Measurements from ENCODE around the gene CFB. TPM values are rescaled to one million over a fixed set of nuclear protein-coding genes. Genes with fewer than 3 reads are reported as not detected.

CFB gene
- total RNA-seq, 1 experiment from 2014 or later: 1.4 TPM

- no peaks in the 10 kb centered on the region for H3K9me3 Mint-ChIP-seq
- CTCF ChIA-PET: interaction anchor here (1.0 to 1.2 kb wide), 2 partner anchors 10 to 17 kb away, joined by 3 read pairs; partner anchors contain the start of genes NELFE and SKIC2
- TF ChIP-seq STAT6 (CRISPR knock-in tag; conservative IDR thresholded peaks at IDR 0.05; ENCODE audit: low read depth) (no peak), ZNF232 (CRISPR knock-in tag; IDR thresholded peaks at IDR 0.05) (no peak)
- POLR2A ChIA-PET: no interaction called here
- H3K4me3 Mint-ChIP-seq: no peak overlapping the region
- H3K27me3 Mint-ChIP-seq (ENCODE audit: low read depth): no peaks in the 10 kb centered on the region
- peaks cover 42% of the 10 kb centered on the region for H3K36me3 Mint-ChIP-seq
- no peak for DNase-seq (ENCODE audit: low spot score)
- peaks cover 12% of the 10 kb centered on the region for H3K4me1 Mint-ChIP-seq
- no peak overlapping the region for H3K27ac Mint-ChIP-seq
- ATAC-seq: no peak
Measured at GRCh38 chr6:31968791-31969711, 23.2 kb downstream of the CFB start.

- CTCF ChIA-PET: no interaction called here
- TF ChIP-seq TEAD4 (CRISPR knock-in tag; IDR thresholded peaks at IDR 0.05) (no peak), OVOL2 (CRISPR knock-in tag; IDR thresholded peaks at IDR 0.05; ENCODE audit: borderline replicate concordance) (no peak), ERG (CRISPR knock-in tag; IDR thresholded peaks at IDR 0.05) (no peak)
- POLR2A ChIA-PET: interaction anchor here (2.5 kb wide), 1 partner anchor 11 kb away, joined by 13 read pairs; the partner anchor contains the start of genes NELFE and SKIC2
- Mint-ChIP-seq H3K27ac (peak overlapping the region; percentile 36; the same call in 1 of the 2 replicates), H3K36me3 (peaks cover 42% of the 10 kb centered on the region), H3K27me3 (ENCODE audit: low read depth) (no peaks in the 10 kb centered on the region), H3K4me1 (peaks cover 12% of the 10 kb centered on the region), H3K9me3 (peaks cover 4% of the 10 kb centered on the region; the same call in 1 of the 2 replicates), H3K4me3 (peak overlapping the region; percentile 34)
- ATAC-seq: no peak
- DNase-seq (ENCODE audit: low spot score): no peak
Measured at GRCh38 chr6:31969712-31970603, 24.1 kb downstream of the CFB start.

GRCh38 chr6:31970604-31971271 lies 24.8 kb downstream of the CFB start:
- no peaks in the 10 kb centered on the region for H3K27me3 Mint-ChIP-seq (ENCODE audit: low read depth)
- H3K36me3 Mint-ChIP-seq: peaks cover 46% of the 10 kb centered on the region
- DNase-seq (ENCODE audit: low spot score): no peak
- H3K27ac Mint-ChIP-seq: peak overlapping the region; percentile 99; the same call in 1 of the 2 replicates
- H3K4me1 Mint-ChIP-seq: peaks cover 12% of the 10 kb centered on the region
- peaks cover 7% of the 10 kb centered on the region for H3K9me3 Mint-ChIP-seq
- no peak for ATAC-seq
- ChIA-PET POLR2A (interaction anchor here (2.5 kb wide), 1 partner anchor 12 kb away, joined by 13 read pairs; the partner anchor contains the start of genes NELFE and SKIC2), CTCF (no interaction called here)
- H3K4me3 Mint-ChIP-seq: peak overlapping the region; percentile 84
- TF ChIP-seq ATF3 (CRISPR knock-in tag; conservative IDR thresholded peaks at IDR 0.05) (no peak), ZNF138 (CRISPR knock-in tag; conservative IDR thresholded peaks at IDR 0.05) (no peak), MYBL2 (CRISPR knock-in tag; IDR thresholded peaks at IDR 0.05) (no peak), ERG (CRISPR knock-in tag; IDR thresholded peaks at IDR 0.05) (no peak), GRHL2 (CRISPR knock-in tag; IDR thresholded peaks at IDR 0.05; ENCODE audit: insufficient replicate concordance, severe bottlenecking) (no peak), ZNF263 (CRISPR knock-in tag; IDR thresholded peaks at IDR 0.05; ENCODE audit: low read depth) (no peak), ZNF317 (CRISPR knock-in tag; IDR thresholded peaks at IDR 0.05; ENCODE audit: borderline replicate concordance, low read depth) (no peak), JUN (CRISPR knock-in tag; IDR thresholded peaks at IDR 0.05) (no peak), TEAD4 (CRISPR knock-in tag; IDR thresholded peaks at IDR 0.05) (no peak), E2F5 (CRISPR knock-in tag; IDR thresholded peaks at IDR 0.05) (no peak), ZNF219 (CRISPR knock-in tag; IDR thresholded peaks at IDR 0.05; ENCODE audit: borderline replicate concordance) (no peak), SP1 (CRISPR knock-in tag; conservative IDR thresholded peaks at IDR 0.05) (no peak), ZNF425 (CRISPR knock-in tag; conservative IDR thresholded peaks at IDR 0.05) (no peak)
